HG03097 (cell line): ENCODE measurements around the gene RHO.
A peak's percentile ranks its signal among the peaks of the same experiment; 100 is the strongest.

Experiments used
- ATAC-seq: cut with Tn5 transposase; IDR thresholded peaks from one replicate; pipeline ENCODE4 v1.9.1; 2021; ENCODE audit not compliant: unreplicated experiment, low FRiP score

The RHO gene

GRCh38 chr3:129575233-129575996 lies 47.0 kb downstream of the RHO start:
- ATAC-seq, result no peak

DNA sequence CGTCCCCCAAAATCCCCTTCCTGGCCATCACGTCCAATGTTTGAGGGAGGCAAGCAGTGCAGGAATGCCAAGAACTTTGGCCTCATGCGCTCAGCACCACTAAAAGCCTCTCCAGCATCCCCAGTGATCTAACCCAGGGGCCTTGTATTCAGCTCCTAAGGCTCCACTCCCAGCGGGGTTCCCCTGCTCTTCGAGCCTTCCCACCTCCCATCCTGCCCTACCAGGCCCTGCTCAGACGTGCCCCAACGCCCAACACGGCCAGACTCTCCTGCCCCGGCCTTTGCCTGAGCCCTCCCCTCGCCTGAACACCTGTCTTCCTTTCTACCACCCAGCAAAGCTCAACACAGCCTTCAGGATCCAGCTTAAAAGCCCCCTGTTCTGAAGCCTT lies 47.6 kb downstream of the RHO start:
- ATAC-seq, result no peak

- ATAC-seq, result peak; percentile 63
These were observed 48.3 kb downstream of the RHO start for GRCh38 chr3:129576514-129577352.

- ATAC-seq, result no peak
These were observed 48.9 kb downstream of the RHO start for GRCh38 chr3:129577366-129577765.

- ATAC-seq, result peak; percentile 33
These were observed 49.7 kb downstream of the RHO start for GRCh38 chr3:129577925-129578786.

DNA sequence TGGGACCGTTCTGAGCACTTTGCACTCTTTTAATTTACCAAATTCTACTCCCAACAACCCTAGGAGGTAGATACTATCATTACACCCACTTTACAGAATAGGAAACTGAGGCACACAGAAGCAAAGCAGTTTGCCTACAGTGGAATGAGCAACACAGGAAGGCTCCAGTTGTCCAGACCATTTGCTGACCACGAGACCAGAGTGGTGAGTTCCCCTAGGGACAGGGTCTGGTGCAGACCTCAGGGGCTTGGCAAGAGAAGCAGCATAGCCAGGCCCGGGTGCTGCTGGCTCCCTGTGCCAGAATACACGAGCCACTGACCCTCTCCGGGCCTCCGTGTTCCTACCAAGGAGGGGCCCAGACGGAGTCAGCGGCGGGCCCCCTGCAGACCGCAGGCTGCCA lies 51.6 kb downstream of the RHO start:
- ATAC-seq, result no peak

DNA sequence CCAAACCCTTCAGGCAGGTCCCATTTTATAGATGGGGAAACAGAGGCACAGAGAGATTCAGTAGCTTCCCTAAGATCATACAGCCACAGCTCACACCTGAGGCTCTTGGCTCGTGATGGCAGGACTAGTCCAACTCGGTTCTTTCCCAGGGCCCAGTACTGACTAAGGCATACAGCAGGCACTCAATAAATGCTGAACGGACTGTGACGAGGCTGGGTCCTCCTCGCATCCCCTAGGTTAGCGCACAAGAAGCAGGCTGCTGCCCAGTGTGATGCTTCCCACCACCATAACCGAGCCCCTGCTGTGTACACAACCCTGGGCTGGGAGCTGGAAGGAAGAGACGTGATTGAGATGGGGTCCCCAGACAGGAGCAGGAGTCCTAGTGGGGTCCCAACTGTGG lies 53.2 kb downstream of the RHO start:
- no peak for ATAC-seq

DNA sequence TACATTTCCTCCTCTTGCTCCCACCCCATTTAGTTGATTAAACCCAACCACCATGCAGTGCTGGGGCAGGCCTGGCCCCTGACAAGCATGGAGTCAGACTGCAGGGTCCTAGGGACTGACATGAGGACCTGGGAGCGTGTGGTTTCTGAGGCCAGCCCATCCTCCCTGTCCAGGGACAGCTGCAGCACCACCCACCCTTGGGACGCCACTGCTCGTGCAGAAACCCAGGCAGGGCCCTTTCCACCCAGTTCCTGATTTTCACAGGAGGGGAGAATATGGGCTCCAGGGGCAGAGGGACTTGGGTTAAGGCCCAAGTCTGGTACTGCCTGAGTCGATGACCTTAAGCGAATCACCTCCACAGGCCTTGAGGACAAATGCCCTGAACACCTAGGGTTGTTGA lies 54.4 kb downstream of the RHO start:
- ATAC-seq, result no peak

- no peak for ATAC-seq
These were observed 54.9 kb downstream of the RHO start for GRCh38 chr3:129583289-129583688.

DNA sequence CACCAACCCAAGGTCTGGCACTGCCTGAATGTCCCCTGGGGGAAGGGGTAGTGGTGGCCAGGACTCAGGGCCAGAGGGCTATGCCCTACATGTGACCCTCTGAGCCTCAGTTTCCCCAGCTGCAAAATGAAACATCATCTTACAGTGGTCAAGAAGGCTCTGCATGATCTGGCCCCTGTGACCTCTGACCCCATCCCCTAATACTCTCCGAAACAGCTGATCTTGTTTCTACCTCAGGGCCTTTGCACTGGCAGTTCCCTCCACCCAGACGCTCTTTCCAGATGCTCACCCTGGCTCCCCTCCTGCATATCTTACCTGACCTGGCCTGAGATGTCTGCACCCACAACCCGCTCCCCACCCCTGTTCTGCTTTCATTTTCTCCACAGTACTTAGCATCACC lies 56.2 kb downstream of the RHO start:
- ATAC-seq, result no peak
